NCI-H2196 treated with DMSO at 0.1 percent for 48 hours (cell line): Measurements from ENCODE around the gene GABRP.
"Not testable (repeated sequence)": the region's sequence is repeated elsewhere in the genome, so short reads cannot be mapped to it uniquely, and the experiment has no call there.

Source experiments
- DNase-seq: peaks from one replicate; lab custom pipeline; 2025; ENCODE audit not compliant: unreplicated experiment; lab: John Stamatoyannopoulos, UW

The GABRP gene

DNA sequence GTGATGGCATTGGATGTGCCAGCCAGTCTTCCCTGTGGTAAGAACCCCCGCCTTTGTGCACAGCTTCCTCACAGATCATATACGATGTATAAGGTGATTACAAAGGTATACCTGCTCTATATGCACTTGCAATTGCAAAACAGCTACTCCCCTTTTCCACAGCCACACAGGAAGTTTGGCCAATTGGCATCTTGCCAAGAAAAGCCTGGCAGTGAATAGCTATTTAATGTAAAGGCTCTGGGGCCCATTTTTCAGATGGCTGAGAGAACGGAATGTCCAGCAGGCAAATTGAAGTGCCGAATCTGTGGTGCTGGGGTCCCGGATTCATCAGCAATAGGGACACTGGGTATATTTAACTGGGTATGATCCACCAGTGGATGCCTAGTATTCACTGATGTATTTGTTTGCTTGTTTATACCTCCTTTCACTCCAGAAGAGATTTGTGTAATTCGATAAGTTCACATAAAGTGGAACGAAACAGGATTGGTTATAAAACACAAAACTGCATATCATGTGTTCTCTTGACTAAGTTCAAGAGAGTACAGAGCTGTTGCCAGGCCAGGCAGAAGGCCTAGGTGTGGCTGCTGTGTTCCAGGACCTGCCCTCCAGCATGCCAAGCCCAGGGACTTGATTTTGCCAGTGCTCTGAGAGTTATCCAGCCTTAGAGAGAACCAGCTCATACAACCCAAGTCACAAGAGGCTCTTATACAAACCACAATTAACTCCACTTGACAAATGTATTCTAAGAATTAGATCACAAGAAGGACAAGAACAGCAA lies 27.7 kb upstream of the GABRP start:
- peak; percentile 11 for DNase-seq

DNA sequence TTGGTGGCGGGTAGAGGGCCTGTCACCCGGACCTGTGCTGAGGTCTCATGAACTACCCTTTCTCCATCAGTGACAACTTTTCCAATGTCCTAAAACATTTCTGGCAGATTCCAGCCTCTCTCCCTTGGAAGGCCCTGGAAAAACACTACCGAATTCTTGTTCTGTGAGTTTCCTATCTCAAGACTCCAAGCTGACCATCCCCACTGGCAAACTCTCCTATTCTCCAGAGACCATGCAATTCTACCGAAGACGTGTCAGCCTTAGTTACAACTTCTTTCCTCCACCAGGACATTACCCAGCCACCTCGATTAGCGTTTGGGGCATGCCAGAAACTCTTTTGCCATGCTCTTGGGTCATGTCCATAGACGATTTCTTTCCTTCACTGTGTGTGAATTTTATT lies 26.8 kb upstream of the GABRP start:
- DNase-seq: no peak

DNA sequence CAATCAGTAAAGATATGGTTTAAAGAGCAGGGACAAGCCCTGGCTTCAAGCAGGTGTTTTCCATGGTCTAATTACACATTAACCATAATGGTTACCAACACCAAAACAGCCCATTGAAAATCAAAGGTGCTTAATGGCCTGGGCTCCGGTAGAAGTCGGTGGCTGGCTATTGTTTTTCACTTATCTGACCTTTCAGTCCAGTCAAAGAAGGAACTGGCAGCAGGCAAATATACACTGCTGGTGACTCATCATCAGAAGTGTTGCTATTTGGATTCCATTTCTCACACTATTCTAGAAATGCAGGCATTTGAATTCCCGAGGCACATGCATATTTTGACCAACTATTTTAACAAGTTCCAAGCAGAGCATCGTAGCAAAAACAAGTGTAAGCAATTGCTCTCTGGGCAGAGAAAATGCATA lies 26.3 kb upstream of the GABRP start:
- DNase-seq: peak; percentile 33

DNA sequence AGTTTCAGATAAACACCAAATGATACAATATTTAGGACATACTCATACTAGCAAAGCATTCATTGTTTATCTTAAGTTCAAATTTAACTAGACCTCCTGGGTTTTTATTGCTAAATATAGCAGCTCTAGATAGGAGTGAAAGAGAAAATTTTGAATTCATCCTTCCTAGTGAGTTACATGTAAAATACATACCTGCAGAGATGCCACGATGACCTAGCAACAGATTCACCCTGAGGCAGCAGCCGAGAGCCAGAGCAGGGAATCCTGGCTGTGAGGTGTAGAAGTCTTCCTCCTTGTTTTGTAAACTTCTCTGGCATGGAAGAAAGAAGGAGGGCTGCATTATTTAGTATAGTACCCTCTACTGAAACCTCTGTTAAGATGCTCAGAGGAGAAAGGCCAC lies 25.9 kb upstream of the GABRP start:
- DNase-seq: no peak

DNA sequence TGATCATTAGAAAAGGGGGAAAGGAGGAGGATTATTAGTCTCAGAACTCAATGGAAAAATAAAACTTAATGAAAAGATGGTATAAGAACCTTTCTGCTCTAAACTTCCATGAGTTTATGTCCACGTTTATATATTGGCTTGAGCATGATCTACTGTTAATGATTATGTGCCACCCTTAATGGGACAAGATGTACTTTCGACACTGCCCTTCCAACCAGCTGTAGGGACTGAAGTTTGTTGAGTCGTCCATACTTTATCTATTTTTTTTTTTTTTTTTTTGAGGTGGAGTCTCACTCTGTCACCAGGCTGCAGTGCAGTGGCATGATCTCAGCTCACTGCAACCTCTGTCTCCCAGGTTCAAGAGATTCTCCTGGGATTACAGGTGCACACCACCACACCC lies 25.0 kb upstream of the GABRP start:
- no peak for DNase-seq

DNA sequence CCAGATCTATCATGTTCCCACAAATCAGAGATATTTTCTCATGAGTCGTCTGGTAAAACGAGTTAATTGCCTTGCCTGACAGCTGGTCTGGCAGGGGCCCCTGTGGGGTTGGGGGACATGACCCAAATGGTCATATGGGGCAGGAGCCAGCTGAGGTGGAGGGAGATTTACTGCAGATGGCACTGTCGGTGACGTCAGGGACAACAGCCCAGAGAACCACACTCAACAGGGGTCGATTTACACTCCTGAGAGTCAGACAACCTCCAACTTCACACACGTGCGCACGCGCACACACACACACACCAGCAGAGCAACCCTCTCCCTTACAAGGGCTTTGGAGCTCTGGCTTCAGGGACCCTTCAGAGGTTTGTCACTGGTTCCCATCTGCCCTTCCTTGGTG lies 23.4 kb upstream of the GABRP start:
- no peak for DNase-seq

DNA sequence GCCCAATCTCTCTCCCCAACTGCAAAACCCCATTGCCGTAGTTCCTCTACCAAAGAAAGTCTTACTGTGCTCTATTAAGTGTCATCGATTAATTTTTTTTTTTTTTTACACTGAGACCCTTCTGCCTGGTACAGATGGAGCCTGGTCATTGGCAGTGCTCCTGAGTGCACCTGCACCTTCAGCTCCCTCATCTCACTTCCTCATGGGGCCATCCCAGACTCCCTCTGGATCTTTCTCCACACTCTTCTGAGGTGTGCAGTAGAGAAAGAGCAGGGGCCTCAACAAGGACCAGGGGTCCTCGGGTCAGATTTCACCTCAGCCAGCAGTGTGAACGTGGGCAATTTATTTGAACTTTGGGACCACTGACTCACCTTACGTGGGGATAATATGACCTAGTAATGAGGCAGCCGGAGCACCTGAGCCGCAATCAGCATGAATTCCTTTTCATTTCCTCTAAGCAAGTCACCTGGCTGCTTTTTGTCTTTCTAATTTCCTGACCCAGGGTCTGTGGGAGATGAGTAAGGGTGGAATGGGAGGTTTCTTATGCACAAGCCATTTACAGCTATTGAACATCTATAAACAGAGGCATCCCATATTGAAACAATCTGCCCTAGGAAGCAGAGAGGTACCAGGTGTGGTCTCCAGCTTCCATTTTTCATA lies 22.3 kb upstream of the GABRP start:
- no peak for DNase-seq

DNA sequence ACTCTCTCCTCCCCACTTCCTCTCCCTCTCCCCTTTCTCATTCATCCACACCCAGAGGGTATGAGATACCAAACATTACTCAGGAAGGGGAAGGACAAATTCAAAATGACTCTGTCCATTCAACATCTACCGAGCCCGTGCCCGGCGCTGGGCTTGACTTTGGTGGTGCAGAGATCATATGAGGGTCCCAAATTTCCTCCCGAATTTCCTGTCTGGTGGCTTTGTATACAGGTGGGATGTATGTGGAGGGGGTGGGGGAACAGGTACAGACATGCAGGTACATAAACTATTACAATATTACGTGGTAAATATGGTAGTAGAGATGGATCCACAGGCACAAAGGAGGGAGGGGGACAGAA lies 21.8 kb upstream of the GABRP start:
- no peak for DNase-seq

DNA sequence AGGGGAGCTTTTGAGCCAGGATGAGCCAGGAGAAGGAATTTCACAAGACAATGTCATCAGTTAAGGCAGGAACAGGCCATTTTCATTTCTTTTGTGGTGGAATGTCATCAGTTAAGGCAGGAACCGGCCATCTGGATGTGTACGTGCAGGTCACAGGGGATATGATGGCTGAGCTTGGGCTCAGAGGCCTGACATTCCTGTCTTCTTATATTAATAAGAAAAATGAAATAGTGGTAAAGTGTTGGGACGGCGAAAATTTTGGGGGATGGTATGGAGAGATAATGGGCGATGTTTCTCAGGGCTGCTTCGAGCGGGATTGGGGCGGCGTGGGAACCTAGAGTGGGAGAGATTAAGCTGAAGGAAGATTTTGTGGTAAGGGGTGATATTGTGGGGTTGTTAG lies 21.2 kb upstream of the GABRP start:
- not testable (repeated sequence) for DNase-seq

DNA sequence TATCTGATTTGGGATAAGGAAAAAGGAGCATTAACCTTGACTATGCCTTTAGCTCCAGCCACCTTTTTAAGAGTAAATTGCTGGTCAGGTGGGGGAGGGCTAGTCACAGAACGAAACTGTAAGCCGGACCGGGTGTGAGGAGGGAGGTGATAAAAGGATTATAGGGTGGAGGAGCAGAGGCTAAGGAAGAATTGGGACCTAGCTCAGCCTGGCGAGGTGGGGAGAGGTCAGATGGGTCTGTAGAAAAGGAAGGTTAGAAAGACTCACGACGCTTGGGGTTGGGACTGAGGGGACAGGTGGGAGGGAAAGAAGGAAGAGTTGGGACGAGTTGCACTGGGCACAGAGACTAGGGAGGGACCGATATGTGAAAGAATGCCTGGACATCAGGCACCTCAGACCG lies 17.7 kb upstream of the GABRP start:
- DNase-seq: not testable (repeated sequence)

DNA sequence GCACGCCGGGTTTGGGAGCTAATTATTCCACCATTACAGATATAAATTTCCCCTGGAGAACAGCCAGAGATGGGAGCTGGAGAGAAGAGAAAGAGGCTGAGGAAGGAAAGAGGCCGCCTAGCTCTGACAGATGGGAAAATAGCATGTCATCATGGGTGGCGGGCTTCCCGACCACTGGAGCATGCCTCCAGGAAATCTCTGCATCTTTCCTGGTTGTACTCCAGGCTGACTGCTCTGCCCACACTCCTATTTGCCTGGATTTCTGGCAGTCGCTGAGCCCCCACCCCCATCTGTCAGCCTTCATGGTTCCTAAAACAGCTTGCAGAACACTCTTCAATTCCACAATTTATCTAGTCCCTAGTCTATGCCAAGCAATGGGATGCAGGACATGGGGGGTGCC lies 14.3 kb upstream of the GABRP start:
- DNase-seq: no peak

DNA sequence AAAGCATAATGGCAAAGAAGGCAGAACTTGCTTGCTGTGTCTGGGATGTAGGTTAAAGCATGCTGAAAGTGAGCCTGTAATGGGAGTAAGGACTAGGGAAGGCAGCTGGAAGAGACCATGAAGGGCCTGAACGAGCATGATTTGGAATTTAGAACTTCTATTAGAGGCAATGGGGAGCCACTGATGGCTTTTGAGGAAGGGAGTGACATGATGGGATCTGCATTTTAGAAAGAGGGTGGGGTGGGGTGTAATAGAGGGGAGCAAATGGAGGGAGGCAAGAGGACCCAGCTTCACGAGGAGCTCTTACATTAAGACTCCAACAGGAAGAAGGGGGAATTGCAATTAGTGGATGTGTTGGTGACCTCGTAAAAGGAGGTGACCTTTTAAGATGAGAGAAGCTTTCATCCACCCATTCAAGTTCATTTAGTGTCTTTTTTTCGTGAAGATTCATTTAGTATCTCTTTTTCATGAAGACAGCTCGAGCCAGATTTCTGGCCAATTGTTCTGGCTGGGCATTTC lies 13.6 kb upstream of the GABRP start:
- DNase-seq: no peak

DNA sequence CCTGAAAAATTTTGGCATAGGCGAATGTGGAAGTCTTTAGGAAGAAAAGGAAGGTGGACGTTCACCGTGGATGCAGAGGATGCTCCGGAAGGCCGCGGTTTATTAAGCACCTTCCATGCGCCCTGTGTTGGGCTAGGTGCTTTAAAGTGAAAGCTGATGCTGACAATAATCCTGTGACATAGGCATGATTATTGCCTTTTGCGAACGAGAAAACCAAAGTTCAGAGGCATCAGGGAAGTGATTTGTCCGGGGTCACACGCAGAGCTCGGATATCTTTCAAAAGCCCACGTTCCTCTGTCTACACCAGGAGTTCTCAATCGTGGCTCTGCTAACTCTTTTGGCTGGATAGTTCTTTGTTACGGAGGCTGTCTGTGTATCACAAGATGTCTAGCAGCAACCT lies 12.0 kb upstream of the GABRP start:
- DNase-seq: no peak

DNA sequence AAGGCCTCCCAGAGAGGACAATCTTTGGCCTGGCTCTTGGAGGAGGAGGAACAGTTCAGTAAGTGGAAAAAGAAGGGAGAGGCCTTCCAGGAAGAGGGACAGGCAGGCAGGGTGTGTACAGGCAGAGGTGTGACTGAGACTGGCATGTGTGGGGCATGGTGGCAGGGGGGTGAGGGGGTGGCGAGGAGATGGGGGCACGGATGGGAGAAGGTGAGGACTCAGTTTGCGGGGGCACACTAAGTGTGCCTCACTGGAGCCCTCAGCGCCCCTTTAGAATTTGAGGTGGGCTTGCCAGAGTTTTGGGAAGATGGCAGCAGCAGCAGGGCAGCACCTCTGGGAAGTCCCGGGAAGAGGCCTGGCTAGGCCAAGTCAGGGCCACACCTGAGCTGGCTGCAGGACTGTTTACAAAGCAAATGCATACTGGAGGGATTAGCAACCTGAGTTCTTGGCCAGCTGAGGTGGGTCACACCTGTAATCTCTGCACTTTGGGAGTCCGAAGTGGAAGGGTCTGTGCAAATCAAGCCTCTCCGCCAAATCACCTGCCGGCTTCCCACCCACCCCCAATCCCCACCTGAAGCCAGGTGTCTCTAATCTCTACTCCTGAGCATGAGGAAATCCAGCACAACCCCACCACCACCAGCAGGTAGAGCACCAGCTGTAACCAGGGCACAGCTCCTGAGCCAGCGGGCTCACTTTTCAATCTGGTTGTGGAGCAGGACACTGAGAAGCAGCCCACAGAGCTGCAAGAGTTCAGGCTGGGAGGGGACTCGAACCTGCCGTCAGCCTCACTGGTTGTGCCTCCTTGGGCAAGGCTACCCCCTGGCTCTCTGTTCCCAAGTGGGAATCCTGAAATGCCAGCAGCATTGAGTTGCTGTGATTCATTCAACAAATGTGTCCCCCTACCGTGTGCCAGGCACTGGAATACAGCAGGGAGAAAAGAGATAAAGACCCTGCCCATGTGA lies 10.2 kb upstream of the GABRP start:
- DNase-seq: no peak

DNA sequence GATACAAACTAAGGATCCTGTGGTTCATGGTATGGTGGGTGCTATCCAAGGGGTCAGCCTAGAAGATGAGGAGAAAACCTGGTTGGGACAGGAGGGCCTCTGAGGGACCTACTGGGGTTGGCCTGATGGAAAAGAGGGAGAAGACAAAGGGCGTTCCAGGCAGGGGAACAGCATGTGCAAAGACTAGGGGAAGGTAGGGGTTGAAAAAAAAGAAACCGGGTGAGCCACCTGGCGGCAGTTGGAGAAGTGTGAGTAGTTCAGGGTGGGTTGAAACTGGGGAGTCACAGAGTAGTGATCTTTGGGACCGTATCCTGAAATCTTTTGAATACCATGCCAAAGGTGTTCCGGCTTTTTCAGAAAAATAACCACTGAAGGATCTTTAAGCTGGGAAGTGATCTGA lies 8.7 kb upstream of the GABRP start:
- DNase-seq: no peak

DNA sequence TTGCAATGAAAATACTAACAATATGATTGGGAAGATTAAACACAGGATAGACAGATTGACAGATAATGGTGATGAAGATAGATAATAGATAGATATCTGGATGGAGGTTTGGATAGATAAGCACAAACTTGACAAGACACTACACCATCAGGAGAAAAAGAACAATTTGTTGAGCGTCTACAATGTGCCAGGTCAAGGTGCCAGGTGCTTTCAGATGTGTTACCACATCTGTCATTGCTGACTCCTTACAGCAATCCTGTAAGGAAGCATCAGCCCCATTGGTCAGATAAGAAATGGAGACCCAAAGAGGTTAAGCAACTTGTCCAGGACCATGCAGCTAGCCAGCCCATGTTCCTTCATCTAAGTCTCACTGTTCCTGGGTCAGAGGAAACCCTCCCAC lies 1.6 kb upstream of the GABRP start:
- no peak for DNase-seq

DNA sequence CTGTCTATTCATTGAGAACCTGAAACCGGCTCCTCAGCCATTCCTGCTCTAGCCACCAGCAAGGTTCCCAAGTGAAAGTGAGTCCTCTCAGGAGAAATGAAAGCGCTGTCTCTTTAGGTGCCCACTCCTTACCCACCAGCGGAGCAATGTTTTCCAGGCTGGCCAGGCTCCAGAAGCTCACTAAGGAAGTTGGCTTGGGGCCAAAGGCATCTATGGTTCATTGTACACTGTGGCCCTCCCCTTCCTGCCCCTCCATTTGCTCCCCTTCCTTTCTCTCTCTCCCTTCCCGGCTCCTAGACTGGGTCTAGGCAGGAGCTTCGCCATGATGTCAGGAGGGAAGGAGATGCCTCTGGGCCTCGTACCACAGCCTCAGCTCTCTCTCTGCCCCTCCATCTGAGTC lies 1.1 kb upstream of the GABRP start:
- no peak for DNase-seq

DNA sequence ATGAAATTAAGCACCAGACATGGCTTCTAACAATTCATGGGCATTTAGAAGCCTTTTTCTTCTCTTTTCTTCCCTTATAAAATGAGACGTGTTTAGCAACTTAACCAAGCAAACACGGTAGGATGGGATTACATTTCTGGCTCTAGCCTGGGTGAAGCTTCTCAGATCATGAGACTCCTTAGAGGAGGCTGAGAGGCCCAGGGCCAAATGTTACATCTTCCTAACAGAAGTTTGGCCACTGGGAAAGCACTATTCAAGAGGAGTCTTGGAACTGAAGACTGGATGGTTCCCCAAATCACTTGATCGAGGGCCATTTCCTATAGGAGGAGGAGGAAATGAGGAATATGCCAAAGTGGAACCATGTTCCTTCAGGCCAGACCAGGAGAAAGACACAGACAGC lies 1.9 kb downstream of the GABRP start:
- DNase-seq: no peak

DNA sequence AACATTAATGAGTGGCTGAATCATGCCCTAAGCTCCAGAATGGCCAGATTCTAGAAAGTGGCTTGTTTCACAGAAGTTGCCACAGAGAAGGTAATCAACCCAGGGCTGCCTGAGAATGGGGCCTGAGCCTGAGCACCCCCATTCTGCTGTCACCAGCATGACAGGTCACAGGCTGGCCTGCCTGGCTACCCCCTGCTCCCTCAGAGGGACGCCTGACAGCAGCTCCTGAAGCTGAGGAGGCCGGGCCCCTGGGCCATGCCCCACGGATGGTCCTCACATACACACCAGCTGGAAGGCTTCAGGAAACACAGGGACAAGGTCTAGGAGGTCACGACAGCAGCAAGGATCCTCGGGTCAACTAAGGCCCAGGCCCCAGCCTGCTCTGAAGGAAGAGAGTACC lies 3.7 kb downstream of the GABRP start:
- no peak for DNase-seq

DNA sequence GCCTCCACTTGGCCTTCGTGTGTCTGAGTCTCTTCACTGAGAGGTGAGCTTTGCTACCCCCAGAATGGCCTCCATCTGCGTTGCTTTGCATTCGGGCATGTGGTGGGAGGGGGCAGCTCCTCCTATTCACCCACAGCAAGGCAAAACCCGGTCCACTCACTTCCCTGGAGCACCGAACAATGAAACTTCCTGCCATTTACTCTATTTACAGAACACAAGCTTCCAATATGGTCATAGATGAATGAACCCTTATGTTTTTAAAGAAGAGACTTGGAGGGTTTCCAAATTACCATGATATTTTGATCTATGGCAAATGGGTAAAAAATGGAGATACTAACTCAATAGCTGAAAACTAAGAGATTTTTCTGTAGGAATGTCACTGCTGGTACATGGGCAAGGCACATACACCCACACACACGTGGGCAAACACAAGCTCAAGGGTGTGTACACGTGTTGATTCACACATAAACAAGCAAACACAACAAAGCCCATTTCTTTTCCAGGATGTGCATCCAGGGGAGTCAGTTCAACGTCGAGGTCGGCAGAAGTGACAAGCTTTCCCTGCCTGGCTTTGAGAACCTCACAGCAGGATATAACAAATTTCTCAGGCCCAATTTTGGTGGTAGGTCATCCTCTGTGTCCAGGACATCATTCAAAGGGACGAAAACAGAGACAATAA lies 5.2 kb downstream of the GABRP start:
- no peak for DNase-seq

DNA sequence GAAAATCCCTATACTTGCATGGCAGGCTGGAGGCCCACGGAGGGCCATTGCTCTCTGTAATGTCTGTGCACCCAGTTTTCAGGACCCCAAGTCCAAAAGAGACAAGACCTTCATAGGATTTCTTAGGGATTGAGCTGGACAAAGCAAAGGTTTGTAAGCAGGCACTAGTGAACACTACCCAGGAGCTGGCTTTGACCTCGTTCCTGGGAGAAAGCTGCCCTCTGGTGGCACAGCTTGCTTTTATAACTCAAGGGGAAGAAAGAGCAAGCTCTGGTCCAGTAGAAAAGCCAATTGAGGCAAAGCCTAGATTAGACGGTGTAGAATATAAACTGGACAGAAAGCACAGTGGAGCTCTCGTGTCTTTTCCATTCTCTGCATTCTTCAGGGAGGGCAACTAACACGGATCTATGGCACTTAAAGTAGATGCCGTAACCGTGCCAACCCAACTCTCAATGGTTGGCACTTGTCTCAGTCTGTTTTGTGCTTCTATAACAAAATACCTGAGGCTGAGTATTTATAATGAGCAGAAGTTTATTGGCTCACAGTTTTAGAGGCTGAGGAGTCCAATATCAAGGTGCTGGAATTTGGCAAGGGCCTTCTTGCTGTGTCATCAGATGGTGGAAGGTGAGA lies 7.9 kb downstream of the GABRP start:
- DNase-seq: peak; percentile 5
